Stimulated activated memory B cell treated with anti-CD40 and anti-IgM and Interleukin-4, amounts not matched to agents 10 μg/mL and 1 μg/mL and 100 μg/mL, for 72 hours (primary cell): ENCODE data around the gene RBM11.

Source experiments
- ATAC-seq: fragments of 150-1000 bp; cut with Tn5 transposase; 2 replicates; pipeline ENCODE4 v1.10.0; 2021
- H3K27ac Mint-ChIP-seq: one replicate; pipeline ENCODE4 v1.8.0; 2022; ENCODE audit warnings: mild to moderate bottlenecking, mixed read lengths
- H3K27me3 Mint-ChIP-seq: one replicate; pipeline ENCODE4 v1.8.0; 2022; ENCODE audit warnings: mixed read lengths
- H3K36me3 Mint-ChIP-seq: one replicate; pipeline ENCODE4 v1.8.0; 2022; ENCODE audit warnings: mixed read lengths
- H3K4me1 Mint-ChIP-seq: one replicate; pipeline ENCODE4 v1.8.0; 2022; ENCODE audit warnings: mixed read lengths
- H3K4me3 Mint-ChIP-seq: one replicate; pipeline ENCODE4 v1.8.0; 2022; ENCODE audit warnings: mild to moderate bottlenecking, moderate library complexity, mixed read lengths
- H3K9me3 Mint-ChIP-seq: one replicate; pipeline ENCODE4 v1.8.0; 2022; ENCODE audit warnings: mixed read lengths

RBM11 gene

DNA sequence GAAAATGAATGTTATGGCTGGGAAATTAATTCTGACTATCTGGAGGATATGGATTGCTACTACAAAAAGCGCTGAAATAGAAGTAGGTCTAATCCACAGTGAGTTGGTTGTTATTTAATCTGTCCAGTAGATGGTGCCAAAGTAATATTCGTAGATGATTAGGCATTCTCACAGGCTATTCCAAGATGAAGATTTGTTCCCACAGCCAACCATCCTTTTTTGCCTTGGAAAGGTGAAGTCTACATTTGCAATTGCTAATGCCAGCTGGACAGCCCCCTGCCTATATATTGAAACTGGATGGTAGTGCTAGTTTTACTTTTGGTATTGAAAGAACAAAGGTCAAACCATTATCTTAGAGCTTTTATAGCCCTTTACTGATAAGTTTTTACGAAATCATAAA, 43.8 kb downstream of the RBM11 start:
- Mint-ChIP-seq H3K4me3 (no peak overlapping the region), H3K9me3 (no peaks in the 10 kb centered on the region), H3K4me1 (no peaks in the 10 kb centered on the region), H3K27ac (no peak overlapping the region), H3K27me3 (peaks cover 5% of the 10 kb centered on the region), H3K36me3 (no peaks in the 10 kb centered on the region)
- ATAC-seq: no peak

GRCh38 chr21:14260174-14260764, 44.3 kb downstream of the RBM11 start:
- no peak overlapping the region for H3K27ac Mint-ChIP-seq
- H3K4me3 Mint-ChIP-seq: no peak overlapping the region
- H3K36me3 Mint-ChIP-seq: no peaks in the 10 kb centered on the region
- no peaks in the 10 kb centered on the region for H3K9me3 Mint-ChIP-seq
- ATAC-seq: no peak
- peaks cover 7% of the 10 kb centered on the region for H3K27me3 Mint-ChIP-seq
- H3K4me1 Mint-ChIP-seq: no peaks in the 10 kb centered on the region

DNA sequence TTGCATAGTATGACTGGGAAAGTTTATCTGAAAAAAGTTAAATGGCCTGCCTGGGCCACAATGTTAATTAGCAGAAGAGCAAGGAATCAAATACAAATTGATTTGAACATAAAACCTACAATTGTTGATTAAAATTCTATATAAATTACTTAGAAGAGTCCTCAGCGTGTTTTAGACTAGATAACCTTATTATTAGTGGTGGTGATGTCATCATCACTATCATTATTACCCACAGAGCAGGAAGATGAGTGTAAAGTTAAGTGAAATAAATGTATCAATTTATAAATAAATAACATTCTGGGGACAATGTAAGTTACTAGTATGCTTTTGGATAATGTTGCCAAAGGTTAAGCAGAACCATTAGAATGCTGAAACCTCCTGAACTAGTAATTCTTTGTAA, 46.1 kb downstream of the RBM11 start:
- no peak for ATAC-seq
- Mint-ChIP-seq H3K27ac (no peak overlapping the region), H3K9me3 (no peaks in the 10 kb centered on the region), H3K27me3 (peaks cover 7% of the 10 kb centered on the region), H3K4me1 (no peaks in the 10 kb centered on the region), H3K36me3 (no peaks in the 10 kb centered on the region), H3K4me3 (no peak overlapping the region)

DNA sequence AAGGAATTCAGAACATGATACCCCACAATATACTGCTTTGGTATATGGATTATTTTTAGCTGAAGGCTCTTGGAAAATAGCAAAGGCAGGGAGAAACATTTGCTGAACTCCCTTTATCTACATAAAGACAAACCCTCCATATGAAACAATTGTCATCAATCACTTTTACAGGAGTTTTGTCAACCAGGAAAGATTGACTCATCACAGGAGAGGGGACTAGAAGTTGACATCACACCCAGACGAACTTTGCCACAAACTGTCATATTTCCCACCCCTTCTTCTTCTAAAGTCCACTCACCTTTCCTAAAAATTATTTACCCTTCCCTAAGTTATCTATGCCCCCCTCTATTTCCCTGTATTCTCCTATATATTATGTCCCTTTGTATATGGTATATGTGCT, 47.9 kb downstream of the RBM11 start:
- H3K4me1 Mint-ChIP-seq: no peaks in the 10 kb centered on the region
- no peaks in the 10 kb centered on the region for H3K36me3 Mint-ChIP-seq
- H3K27me3 Mint-ChIP-seq: peaks cover 7% of the 10 kb centered on the region
- no peaks in the 10 kb centered on the region for H3K9me3 Mint-ChIP-seq
- no peak overlapping the region for H3K4me3 Mint-ChIP-seq
- no peak overlapping the region for H3K27ac Mint-ChIP-seq
- ATAC-seq: no peak

DNA sequence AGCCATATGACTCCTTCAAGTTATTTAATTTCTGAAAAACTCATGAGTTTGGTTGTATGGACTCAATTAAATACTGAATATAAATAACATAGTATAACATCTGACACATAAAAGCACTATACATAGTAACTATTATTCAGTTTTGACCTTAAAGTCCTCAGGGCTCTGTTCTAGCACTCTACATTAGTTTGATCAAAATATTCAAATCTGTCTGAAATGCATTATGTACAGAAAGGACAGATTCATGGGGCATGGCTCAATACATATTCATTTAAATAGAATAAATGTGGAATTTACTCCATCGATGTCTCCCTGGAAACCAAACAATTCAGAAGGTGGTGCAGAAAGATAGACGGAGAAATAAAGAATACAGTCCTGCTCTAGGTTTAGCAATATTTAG, 49.1 kb downstream of the RBM11 start:
- Mint-ChIP-seq H3K36me3 (no peaks in the 10 kb centered on the region), H3K4me1 (no peaks in the 10 kb centered on the region), H3K4me3 (no peak overlapping the region), H3K9me3 (no peaks in the 10 kb centered on the region), H3K27me3 (peaks cover 7% of the 10 kb centered on the region), H3K27ac (no peak overlapping the region)
- no peak for ATAC-seq

DNA sequence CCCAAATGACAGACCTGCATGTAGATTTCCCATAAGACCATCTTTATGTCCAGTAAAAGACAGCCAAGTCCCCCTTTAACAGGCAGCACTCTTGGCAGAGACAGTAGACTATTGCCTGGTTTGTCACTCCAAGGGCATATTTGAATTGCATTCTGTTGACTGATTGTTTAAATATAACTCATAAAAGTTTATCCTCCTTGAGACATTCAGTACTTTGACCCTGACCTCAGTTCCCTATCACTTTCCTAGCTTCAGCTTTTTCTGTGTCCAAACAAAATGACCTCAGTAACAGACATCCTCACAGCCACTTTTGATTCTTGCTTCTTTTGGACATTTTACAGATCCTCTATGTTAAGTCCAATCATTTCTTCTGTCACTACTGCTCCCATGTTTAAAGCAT, 51.1 kb downstream of the RBM11 start:
- Mint-ChIP-seq H3K4me3 (no peak overlapping the region), H3K9me3 (no peaks in the 10 kb centered on the region)
- no peak for ATAC-seq

DNA sequence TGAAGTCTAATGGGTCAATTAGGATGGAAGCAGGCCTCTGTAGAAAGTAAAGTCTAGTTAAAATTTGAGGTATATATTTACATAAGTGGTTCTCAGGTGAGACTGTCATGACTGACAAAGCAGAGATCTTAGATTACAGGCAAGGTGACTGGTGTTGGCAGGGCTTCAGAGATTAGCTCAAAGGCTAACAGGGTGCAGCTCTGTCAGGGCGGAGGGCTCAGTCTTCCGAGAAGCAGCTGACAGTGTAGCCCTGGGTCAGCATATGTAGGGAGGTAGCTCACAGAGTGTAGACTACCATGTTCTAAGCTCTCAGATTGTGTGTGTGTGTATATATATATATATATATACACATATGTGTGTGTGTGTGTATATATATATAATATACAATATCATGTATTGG, 54.7 kb downstream of the RBM11 start:
- no peaks in the 10 kb centered on the region for H3K4me1 Mint-ChIP-seq
- no peak overlapping the region for H3K27ac Mint-ChIP-seq
- no peak overlapping the region for H3K4me3 Mint-ChIP-seq
- no peaks in the 10 kb centered on the region for H3K36me3 Mint-ChIP-seq
- no peaks in the 10 kb centered on the region for H3K9me3 Mint-ChIP-seq
- ATAC-seq: no peak
- peaks cover 46% of the 10 kb centered on the region for H3K27me3 Mint-ChIP-seq

More for the DNA sequence above, 51.1 kb downstream of the RBM11 start:
- Mint-ChIP-seq H3K4me1 (no peaks in the 10 kb centered on the region), H3K36me3 (no peaks in the 10 kb centered on the region), H3K27ac (no peak overlapping the region), H3K27me3 (peaks cover 28% of the 10 kb centered on the region)

GRCh38 chr21:14271053-14271452, 55.1 kb downstream of the RBM11 start:
- Mint-ChIP-seq H3K4me1 (no peaks in the 10 kb centered on the region), H3K9me3 (no peaks in the 10 kb centered on the region), H3K27me3 (peaks cover 46% of the 10 kb centered on the region), H3K27ac (no peak overlapping the region), H3K4me3 (no peak overlapping the region), H3K36me3 (no peaks in the 10 kb centered on the region)
- ATAC-seq: no peak

DNA sequence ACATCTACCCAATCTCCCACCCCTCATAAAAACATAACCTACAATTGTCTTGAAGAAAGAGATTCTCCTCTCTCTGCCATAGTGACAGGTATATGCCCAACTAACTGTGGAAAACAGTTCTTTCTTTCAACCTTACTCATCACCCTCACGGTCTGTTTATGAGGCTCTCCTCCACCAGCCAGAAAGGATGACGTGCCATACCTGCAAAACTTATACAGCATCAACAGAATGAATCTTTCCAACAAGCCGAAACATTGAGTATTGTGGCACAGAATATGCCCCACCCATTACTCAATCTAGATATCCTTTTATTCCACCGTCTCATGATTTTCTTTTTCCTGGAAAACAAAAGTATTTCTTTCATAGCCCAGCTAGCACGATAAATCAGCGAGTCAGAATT, 55.7 kb downstream of the RBM11 start:
- no peaks in the 10 kb centered on the region for H3K36me3 Mint-ChIP-seq
- H3K4me3 Mint-ChIP-seq: no peak overlapping the region
- H3K27me3 Mint-ChIP-seq: peaks cover 46% of the 10 kb centered on the region
- H3K9me3 Mint-ChIP-seq: no peaks in the 10 kb centered on the region
- no peak overlapping the region for H3K27ac Mint-ChIP-seq
- no peak for ATAC-seq
- no peaks in the 10 kb centered on the region for H3K4me1 Mint-ChIP-seq

- no peak overlapping the region for H3K27ac Mint-ChIP-seq
- H3K4me1 Mint-ChIP-seq: no peaks in the 10 kb centered on the region
- H3K9me3 Mint-ChIP-seq: no peaks in the 10 kb centered on the region
- H3K36me3 Mint-ChIP-seq: no peaks in the 10 kb centered on the region
- no peak overlapping the region for H3K4me3 Mint-ChIP-seq
- ATAC-seq: peak; percentile 19
- peaks cover 46% of the 10 kb centered on the region for H3K27me3 Mint-ChIP-seq
These were observed 58.0 kb downstream of the RBM11 start for GRCh38 chr21:14273736-14274538.

DNA sequence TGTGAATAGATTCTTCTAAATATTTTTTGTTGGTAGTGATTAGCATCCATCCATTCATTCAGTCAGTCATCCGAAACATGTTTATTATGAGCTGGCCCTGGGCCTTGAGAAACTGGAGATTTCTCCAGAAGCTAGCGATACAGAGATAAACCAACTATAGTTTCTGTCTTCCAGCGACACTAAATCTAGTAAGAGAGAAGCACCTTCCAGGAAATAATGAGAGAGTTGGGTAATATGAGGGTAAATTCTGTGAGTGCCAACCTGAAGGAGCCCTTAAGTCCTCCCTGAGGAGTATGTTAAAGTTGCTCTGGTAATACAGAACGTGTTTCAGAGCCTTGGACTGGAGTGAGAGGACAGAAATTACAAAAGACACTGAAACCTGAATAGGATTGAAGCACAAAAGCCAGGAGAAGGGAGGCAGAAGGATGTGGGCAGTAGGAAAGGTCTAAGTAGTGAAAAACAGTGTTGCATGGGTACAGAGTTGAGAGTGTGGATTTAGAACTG, 59.8 kb downstream of the RBM11 start:
- no peak overlapping the region for H3K27ac Mint-ChIP-seq
- peaks cover 3% of the 10 kb centered on the region for H3K4me1 Mint-ChIP-seq
- H3K36me3 Mint-ChIP-seq: no peaks in the 10 kb centered on the region
- H3K4me3 Mint-ChIP-seq: no peak overlapping the region
- ATAC-seq: no peak
- peaks cover 43% of the 10 kb centered on the region for H3K27me3 Mint-ChIP-seq
- H3K9me3 Mint-ChIP-seq: no peaks in the 10 kb centered on the region
